GM12872 (cell line): Measurements from ENCODE around the gene NID1.

ENCODE experiments used
- CTCF ChIP-seq: IDR thresholded peaks from 3 replicates; pipeline ENCODE4 v1.5.1; 2011; ENCODE audit warnings: low read depth, mild to moderate bottlenecking, low read length, moderate library complexity; ENCODE audit not compliant: insufficient read depth

The NID1 gene

GRCh38 chr1:235997049-235997448 is 67.8 kb downstream of the NID1 start:
- TF ChIP-seq CTCF = no peak

- no peak for TF ChIP-seq CTCF
Observed at GRCh38 chr1:235996048-235996785, 68.7 kb downstream of the NID1 start.

GRCh38 chr1:235995511-235995910 is 69.4 kb downstream of the NID1 start:
- TF ChIP-seq CTCF = no peak

GRCh38 chr1:235993652-235994051 is 71.2 kb downstream of the NID1 start:
- no peak for TF ChIP-seq CTCF

- no peak for TF ChIP-seq CTCF
Observed at GRCh38 chr1:235992868-235993267, 72.0 kb downstream of the NID1 start.

GRCh38 chr1:235992346-235992745 is 72.5 kb downstream of the NID1 start:
- no peak for TF ChIP-seq CTCF

GRCh38 chr1:235990330-235990795 is 74.5 kb downstream of the NID1 start:
- TF ChIP-seq CTCF = no peak
